Measurements from ENCODE around the gene PRXL2B.

The PRXL2B gene

DNA sequence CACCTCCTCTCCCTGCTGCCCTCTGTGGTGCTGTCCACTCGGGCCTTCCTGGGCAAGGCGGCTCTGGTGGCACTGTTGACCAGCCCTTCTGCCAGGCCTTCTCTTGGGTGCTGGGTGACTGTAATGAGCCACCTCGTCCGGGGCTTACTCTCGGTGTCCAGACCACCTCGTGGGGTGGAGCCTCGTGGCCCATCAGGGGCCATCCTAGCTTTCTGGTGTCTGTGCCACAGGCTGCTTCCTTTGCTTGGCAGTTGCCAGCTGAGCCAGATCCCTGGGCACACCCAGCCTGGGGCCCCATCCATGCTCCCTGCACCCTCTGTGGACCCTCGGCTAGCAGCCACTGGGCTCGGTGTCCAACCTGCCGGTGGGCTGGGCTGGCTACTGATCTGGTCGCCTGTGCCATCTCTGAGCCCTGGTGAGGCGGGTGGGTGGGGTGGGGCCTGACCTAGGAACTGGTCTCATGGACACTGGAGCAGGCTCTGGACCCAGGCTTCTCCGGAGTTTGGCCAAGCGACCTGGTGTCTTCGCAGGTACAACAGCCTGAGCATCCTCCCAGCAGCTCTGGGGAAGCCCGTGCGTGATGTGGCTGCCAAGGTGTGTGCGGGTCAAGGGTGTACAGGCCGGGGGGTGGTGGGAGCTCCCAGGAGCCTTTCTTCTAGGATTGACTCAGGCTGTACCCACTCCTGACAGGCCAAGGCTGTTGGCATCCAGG lies 1.4 kb downstream of the PRXL2B start:
- no peak for DNase-seq

DNA sequence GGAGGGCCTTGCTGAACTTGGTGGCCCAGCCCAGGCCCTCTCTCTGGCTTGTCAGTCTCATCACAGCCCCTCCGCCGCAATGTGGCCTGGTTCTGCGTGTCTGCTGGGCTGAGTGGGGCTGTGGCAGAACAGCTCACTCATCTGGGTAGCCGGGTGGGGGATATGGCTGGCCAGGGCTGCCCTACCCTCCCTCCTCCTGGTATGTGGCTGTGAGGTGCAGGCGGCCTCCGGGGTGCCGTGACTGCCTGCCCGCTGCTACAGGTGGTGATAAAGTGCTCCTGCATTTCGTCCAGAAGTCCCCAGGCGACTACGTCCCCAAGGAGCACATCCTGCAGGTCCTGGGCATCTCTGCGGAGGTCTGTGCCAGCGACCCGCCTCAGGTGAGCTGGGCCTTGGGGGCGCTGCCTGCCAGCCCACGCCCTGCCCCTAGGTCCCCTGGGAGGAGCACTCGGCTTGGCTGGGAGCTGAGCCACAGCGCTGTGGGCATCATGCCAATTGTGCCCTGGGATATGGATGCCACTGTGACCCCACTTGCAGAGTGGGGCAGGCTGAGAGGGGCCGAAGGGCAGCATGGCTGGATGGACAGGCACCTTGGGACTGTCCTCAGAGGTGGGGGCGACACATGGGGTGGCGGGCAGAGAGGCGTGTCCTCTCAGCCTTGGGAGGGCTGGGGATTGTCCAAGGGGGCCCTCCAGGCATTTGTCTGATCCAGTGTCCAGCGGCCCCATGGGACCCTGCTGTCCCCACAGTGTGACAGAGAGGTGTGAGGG lies 2.3 kb downstream of the PRXL2B start:
- no peak for DNase-seq

DNA sequence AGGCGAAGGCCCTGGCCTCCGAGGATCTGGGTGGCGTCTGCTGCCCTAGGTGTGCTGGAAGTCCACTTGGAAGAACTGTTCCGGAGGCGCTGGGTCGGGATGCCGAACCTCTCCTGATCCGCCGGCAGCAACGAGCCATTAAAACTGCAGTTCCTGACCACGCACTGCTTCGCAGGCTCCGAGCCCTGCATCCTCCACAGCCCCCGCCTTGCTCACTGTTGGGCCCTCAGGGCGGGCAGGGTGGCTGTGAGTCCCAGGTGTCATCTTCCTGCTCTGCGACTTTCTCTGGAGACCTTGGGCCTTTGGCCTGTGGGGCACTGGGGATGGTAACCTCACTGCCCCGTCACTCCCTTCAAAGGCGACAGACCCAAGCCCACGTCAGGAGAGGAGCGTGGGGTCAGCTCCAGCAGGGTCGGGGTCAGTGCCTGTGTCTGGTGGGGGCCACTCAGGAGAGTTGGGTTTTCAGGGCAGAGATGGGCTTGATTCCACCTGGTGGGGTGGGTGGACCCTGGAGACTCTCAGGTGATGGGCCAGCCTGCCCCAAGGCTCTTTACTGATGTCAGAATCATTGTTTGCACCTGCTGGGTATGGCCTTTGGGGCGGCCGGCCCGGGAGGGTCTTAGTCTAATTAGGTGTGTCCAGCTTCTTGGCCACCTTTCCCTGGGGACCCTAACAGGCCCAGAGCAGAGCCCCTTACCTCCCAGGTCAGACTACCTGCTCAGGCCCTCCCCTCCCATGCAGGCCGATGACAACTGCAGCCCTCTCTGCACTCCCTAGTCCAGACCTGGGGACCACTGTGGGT lies 3.1 kb downstream of the PRXL2B start:
- DNase-seq = no peak

DNA sequence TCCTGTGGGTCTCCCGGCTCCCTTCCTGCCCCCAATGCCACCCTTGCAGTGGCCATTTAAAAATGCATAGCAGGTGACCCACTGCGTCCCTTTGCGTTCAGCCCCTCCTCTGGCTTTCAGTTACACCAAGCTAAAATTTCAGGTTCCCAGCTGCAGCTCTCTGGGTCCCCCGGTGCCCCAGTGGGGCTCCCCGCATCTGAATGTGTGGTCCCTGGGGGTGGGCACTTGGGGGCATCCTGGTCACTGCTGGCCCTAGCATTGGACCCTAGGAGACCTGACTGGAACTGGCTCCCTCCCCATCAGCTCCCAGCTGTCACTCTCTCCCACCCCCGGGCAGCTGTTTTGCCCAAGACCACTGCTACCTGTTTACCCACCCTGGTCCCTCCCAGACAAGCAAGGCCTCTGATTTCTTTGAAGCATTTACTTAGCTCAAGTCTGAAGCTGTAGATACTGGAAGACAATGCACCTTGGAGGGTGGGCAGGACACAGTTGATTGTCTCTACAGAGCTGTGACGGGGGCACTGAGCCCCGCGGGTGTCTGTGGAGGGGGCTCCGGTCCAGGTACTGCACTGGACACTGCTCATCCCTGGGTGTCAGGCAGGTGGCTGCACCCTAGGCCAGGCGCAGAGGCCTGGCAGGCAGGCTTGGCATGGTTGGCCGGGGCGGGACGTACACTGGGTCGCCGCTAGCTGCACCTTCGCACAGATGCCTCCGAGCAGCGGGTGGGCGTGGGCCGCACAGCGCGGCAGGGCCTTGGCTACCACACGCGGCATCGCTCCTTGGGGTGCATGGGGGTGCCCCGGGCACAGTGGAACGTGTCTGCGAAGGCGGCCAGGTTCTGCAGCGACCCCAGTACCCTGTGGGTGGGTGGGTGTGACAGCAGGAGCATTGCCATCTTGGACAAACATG lies 3.9 kb downstream of the PRXL2B start:
- peak; percentile 64 for DNase-seq

DNA sequence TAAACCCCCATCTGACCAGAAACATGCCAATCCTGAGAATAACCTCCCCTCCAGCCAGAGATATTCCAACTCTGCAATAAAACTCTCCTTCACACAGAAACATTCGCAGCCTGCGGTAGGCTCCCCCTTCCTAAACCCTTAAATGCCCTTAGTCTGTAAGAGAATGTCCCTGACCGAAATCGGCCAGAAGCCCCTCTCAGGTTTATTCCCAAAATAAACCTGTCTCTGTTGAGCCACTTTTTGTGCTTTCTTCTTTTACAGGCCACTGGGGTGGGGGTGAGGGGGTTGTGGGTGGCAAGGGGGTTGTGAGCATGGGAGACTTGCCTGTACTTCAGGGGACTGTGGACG lies 4.6 kb downstream of the PRXL2B start:
- DNase-seq = peak; percentile 54

DNA sequence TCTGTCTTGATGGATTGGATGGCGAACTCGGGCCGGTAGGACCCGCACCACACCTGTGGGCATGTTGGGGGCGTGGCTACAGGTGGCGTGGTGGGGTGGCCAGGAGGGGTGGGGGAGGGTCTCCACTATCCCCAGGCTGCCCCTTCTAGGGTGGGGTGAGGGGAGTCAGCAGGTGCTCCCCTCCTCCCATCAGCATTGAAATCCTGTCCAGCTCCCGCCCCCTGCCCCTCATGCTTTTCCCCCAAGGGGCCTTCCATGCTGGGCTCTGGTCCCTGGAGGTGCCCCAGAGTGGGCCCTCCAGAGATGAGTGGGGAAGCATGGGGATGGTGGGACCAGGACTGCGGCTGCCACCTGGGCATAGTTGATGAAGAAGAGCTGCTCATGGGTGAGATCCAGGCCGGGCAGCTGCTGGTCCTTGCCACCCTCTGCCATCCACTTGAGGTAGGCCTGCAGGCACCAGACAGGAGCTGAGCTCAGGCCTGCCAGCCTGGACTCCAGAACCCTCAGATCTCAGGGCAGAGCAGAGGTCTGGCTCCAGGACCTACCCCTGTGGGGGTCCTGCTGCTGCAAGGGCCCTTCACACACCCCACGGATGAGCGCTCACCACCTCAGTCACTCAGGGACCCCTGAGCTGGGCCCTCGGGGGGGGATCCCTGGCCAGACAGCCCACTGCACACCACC lies 5.1 kb downstream of the PRXL2B start:
- peak; percentile 57 for DNase-seq

DNA sequence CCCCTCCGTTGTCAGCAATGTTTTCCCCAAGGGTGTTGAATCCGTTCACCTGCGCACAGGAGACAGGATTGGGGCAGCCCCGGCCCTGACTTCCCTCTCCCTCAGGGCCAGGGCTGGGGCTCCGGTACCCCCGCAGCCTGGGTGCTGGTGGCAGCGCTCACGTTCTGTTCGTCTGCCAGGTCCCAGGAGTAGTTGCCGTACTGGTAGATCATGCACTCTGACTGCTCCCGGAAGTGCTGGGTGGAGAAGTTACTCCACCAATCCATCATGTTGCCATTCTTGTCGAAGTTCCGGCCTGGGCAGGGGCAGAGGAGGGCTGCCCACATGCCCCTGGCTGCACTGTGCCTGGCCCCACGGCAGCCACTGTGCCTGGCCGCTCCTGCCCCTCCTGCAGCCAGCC lies 6.1 kb downstream of the PRXL2B start:
- DNase-seq = peak; percentile 61

DNA sequence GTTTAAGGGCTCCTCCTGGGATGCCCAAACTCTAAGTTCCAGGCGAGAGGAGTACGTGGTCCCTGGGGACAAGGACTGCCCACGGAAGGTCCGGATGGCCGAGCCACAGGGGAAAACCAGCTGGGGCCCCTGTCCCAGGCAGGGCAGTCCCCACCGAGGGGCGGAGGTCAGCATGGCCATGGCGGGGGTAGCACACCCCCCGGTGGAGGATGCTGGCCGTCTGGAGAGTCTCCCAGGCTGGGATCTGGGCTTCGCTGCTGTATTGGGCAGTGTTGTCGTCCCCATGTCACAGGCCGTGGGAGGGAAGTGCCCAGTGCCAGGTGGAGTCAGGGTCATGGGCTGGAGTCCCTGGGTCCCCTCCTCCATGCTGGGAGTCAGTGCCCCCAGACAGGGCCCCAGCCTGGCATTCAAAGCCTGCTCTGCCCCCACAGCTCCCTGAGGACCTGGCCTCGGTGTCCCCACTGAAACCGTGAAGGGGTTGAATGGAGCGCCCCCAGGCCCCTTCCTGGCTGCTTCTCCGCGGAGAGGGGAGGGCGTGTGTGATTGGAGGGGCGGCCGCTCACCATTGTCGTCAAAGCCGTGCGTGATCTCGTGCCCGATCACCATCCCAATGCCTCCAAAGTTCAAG lies 6.8 kb downstream of the PRXL2B start:
- peak; percentile 60 for DNase-seq

DNA sequence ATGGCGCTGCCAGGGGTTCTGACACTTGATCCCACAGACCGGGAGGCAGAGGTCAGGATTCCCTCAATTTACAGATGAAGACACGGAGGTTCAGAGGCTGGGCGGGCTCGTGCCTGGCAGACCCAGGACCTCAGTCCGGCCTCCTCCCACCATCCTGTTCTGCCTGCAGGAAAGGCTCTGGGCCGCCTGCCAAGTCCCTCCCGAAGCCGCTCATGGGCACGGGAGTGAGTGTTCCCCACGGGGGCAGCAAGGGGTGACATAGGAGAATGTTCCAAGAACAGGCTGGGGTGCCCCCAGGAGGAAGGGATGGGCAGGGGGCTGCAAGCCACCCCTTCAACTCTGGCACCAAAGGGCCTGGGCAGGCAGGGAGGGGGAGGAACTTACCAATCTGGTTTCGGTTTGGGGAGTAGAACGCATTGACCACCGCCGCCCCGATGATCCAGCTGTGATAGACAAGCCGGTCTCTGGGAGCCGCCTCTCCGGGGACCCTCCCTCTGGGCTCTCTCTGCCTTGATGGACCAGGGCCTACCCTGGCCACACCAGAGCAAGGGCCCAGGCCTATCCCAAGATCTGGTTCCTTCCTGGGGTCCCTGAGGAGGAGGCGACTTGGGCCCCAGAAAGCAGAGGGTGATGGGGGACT lies 7.5 kb downstream of the PRXL2B start:
- DNase-seq = peak; percentile 57

DNA sequence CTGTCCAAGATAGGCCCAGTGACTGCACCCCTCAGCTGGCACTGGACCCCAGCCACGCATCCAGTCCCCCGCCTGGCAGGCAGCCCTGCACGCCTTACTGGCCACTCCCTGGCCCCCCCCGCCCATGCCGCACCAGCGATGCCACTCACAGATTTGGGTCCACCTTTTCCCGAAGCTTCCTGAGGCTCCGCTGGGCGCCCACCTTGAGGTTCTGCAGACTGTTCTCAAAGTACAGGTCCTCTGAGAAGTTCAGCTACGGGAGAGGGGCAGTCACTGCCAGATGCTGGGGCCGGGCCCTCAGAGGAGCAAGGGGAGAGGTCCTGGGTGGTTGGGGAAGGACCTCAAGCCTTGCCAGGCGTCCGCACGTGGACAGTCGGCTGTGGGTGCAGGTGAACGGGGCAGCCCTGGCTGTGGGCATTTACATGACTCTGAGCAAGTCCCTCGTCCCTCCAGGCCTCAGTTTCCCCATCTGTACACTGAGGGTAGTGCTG lies 8.1 kb downstream of the PRXL2B start:
- DNase-seq = peak; percentile 59

DNA sequence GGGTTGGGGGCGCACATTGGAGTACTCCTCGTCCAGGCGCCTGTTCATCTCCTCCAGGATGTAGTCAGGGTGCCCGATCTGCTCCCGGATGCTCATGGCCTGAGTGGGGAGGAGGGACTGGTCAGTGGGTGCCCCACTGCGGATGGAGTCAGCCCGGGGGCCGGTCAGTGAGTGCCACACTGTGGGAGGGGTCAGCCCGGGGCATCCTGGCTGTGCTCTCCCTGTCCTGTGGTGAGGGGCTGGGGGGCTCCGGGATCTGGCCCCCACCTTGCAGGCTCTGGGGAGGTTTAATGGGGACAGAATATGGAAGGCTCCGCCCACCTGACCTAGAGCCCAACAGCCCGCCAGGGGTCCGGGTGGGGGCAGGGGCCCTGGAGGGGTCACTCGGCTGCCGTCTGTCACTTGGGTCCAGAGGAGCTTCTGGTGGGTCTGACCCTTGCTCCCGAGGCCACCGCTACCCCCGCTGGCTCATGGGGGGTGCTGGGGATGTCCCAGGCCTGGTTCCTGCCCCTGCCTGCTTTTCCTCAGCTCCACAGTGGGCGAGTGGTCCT lies 8.8 kb downstream of the PRXL2B start:
- peak; percentile 59 for DNase-seq

DNA sequence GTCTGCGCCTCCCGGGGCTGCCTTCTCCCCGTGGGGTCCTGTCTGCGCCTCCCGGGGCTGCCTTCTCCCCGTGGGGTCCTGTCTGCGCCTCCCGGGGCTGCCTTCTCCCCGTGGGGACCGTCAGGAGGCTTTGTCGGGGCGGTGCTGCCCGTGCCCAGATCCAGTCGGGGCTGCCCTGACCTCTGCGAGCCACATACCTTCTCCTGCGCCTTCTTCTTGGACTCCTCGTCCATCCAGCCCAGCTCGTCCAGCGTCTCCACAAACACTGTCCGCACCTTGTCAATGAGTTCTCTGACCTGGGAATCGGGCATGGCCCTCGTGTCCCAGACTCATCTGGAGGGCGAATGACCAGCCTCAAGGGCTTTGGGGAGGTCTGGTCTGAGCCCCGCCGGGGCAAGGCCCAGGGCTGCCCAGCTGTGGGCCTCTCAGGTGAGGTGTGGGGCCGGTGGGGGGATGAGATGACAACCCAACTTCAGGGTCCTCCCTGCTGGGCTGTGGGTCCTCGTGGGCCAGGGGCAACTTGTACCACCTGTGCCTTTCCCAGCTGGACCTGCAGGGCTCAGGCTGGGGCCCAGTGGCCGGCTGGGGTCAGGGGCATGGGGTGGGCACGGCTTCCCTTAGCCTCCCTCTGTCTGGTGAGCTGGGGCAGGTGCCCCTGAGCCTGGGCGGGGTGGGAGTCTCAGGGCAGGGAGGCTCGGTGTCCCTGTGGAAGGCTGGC lies 9.4 kb downstream of the PRXL2B start:
- peak; percentile 56 for DNase-seq

DNA sequence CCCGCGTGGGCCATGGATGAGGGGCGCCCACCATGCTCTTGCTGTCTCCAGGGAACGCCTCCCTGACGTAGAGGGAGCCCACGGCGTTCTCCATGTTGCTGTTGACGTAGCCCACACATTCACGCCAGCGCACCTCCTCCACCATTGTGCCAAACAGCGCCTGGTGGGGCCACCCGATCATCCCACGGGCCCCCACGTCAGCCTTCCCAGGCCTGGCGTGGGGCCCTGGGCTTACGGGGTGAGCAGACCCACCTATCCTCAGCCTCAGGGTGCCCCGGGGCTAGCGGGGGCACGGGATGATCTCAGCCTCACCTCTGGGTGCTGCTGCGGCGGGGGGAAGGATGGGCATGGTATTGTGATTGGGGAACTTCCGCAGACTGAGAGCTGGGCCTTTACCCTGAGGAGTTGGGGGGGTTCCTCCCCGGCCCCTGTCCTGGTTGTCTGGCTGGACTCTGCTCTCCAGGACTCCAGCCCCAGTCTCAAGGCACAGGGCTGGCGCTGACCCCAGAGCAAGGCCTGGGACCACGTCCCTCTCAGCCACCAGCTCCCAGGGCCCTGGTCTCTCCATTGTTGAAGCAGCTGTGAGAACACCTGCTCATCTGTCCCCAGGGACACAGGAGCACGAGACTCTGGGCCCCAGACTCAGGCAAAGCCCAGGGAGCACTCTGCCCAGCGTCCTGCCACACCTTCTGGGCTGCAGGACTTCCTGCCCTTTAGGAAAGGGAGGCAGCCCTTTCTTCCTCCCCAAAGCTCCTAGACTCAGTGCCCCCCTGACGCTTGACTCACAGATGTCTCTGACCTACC lies 10.2 kb downstream of the PRXL2B start:
- no peak for DNase-seq

DNA sequence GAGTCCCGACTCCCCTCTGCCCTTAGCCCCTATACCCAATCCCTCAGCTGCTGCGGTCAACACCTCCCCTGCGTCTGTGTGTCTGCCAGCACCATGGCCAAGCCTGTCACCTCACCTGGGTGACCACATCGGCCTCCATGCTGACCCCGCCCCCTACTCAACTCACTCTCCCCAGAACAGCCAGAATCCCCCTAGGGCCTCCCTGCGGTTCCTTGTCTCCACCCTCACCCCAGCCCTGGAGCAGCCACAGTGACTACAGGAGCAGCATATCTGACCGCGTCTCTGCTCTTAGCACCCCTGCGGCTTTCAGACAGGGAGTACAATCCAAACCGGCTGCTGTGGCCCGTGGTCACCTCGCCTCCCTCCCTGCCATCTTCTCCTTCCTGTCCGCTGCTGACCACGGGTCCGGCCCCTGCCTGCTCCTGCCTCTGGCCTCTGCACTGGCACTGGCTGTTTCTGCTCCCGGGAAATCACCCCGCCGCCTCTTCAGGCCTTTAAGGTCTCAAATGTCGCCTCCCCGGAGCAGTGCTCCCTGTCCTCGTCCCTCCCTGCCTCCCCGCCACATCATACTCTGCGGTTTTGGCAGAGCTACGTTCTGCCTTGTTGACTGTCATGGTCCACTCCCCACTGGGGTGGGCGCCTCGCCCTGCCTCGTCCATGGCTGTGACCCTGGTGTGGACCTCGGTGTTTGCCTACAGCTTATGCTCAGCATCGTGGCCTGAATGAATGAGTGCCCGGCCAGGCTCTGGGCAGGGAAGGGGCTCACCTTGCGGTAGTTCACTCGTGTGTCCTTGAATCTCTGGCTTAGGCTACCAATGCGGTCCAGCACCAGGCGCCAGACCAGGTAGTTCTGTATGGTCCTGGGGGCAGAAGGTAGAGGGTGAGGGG lies 11.1 kb downstream of the PRXL2B start:
- peak; percentile 60 for DNase-seq

DNA sequence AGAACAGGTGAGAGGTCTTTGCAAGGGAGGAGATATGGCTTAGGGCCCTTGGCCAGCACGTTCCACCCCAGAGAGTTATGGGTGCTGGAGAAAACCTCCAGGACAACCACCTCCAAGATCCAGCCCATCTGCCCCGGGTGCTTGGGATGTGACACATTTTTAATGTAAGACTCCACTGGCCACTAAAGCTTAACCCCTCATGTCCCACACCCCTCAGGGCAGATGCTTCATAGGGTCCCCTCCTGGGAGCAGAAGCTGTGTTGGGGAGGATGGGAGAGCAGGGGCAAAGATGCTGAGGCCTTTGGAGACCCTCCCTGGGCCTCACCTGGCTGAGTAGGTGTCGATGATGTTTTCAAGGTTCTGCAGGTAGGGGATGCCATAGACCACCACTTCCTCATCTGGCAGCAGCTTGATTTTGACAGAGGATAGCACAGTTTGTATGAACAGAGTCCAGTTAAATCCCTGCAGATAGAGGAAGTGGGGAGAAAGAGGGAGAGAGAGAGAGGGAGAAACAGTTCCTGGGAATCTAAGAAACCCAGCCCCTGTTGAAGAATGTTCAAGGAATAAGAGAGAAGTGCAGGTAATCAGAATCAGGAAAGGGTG lies 11.9 kb downstream of the PRXL2B start:
- DNase-seq = no peak

DNA sequence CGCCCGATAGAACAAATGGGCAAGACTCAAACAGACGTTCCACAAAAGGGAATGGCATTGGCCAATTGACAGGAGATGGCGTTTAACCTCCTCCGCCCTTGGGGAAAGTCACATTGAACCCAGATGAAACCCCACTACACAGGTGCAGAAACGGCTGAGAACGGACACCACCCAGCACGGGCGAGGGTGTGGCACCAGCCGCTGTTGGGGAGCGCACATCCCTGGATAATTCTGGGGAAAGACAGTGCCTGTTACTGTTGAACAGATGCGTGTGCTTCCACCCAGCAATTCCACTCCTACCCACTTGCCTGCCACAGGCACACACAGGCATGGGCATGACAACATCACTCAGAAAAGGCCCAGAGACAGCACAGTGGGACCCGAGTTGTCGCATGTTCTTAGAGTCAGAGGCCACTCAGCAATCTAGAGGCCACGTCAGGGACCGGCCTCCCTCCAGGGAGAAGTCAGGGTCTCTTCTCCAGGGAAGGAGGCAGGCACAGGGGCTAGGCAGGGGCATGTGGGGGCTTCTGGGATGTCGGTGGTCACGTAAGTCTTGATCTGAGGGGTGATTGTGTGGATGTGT lies 15.2 kb downstream of the PRXL2B start:
- no peak for DNase-seq

DNA sequence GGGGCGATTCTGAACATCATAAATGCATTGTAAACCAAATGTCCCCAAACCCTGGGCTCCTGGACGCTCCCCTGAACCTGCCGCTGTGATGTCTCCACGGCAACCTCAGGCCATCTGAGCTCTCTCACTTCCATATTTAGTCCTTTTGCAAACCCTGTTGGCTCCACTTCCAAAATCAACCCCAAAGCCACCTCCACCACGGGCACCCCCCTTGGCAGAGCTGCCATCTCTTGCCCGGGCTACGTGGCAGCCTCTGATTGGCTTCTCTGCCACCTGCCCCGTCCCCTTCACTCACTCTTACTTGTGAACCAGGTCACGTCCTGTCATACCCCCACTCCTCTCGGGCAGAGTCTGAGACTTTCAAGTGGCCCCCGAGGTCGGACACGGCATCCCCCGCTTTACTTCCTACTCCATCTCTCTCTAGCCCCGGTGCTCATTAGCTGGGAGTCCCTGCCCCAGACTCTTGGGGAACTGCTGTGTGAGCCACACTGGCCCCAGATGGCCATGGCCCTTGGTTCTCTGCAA lies 15.8 kb downstream of the PRXL2B start:
- DNase-seq = no peak

Measured in activated effector memory CD4-positive, alpha-beta T cell treated with anti-CD3 and anti-CD28 coated beads, Interleukin-2, amount 50 U/mL, for 16 hours (primary cell).